ENCODE results near the gene BPIFB2. TPM values are rescaled to one million over a fixed set of nuclear protein-coding genes. Genes with fewer than 3 reads are reported as not detected.

The BPIFB2 gene
- polyA plus RNA-seq, 1 of the 3 experiments (the other 2 are of a cell fraction) = not detected

GRCh38 chr20:33002087-33002808 lies 5.3 kb upstream of the BPIFB2 start:
- ChIA-PET POLR2A (no interaction called here), CTCF (no interaction called here)
- Histone ChIP-seq H4K20me1 (ENCODE audit: insufficient read depth) (no peaks in the 10 kb centered on the region), H3K9me3 (no peaks in the 10 kb centered on the region), H3K36me3 (replicated peaks in 1 of 2; ENCODE audit: control insufficient read depth in 1 of 2, insufficient read depth in 2 of 2, low read length in 1 of 2) (no peaks in the 10 kb centered on the region), H3K9me2 (no peaks in the 10 kb centered on the region), H3K9ac (no peak overlapping the region), H3K4me1 (ENCODE audit: control insufficient read depth in 1 of 2, insufficient read depth in 2 of 2, low read depth in 1 of 2, low read length in 1 of 2) (no peaks in the 10 kb centered on the region), H3K27ac (ENCODE audit: low read depth in 2 of 2, low read length in 1 of 2) (no peak overlapping the region), H2AFZ (ENCODE audit: low read depth) (no peak overlapping the region), H3F3A (replicated peaks; ENCODE audit: insufficient read depth) (no peaks in the 10 kb centered on the region), H3K79me2 (ENCODE audit: insufficient read depth) (no peaks in the 10 kb centered on the region), H3K27me3 (ENCODE audit: insufficient read depth) (peaks cover 6% of the 10 kb centered on the region; the same call in 1 of the 2 replicates), H3K4me3 (ENCODE audit: low read depth in 2 of 2, low read length in 1 of 2) (no peak overlapping the region), H3K4me2 (no peak overlapping the region)
- WGBS (ENCODE audit: low lambda C conversion rate) = 20% methylated on average over 3 of the region's 7 CpGs
- TF ChIP-seq SMC3 (IDR thresholded peaks at IDR 0.05; ENCODE audit: low read depth, low read length) (no peak), FOXM1 (IDR thresholded peaks at IDR 0.05; ENCODE audit: low read depth) (no peak), USF2 (IDR thresholded peaks at IDR 0.05; ENCODE audit: borderline replicate concordance, low read depth, low read length) (no peak), ELF1 (IDR thresholded peaks at IDR 0.05) (no peak), SIN3A (IDR thresholded peaks at IDR 0.05; ENCODE audit: borderline replicate concordance, low read depth, low read length) (no peak), MEF2A (IDR thresholded peaks at IDR 0.05; ENCODE audit: borderline replicate concordance, low read depth) (no peak), USF1 (IDR thresholded peaks at IDR 0.05; ENCODE audit: borderline replicate concordance, low read depth) (no peak)
- TF ChIP-seq, protein P1, sequence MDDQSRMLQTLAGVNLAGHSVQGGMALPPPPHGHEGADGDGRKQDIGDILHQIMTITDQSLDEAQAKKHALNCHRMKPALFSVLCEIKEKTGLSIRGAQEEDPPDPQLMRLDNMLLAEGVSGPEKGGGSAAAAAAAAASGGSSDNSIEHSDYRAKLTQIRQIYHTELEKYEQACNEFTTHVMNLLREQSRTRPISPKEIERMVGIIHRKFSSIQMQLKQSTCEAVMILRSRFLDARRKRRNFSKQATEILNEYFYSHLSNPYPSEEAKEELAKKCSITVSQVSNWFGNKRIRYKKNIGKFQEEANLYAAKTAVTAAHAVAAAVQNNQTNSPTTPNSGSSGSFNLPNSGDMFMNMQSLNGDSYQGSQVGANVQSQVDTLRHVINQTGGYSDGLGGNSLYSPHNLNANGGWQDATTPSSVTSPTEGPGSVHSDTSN (IDR thresholded peaks at IDR 0.05) = no peak
- DNase-seq = no peak

GRCh38 chr20:33004141-33004751 lies 3.3 kb upstream of the BPIFB2 start, which contains the start of gene SUN5:
TSS of gene SUN5 (minus strand) at chr20:33004433. CDS start at chr20:33004340, 93 bp downstream.
- Histone ChIP-seq H3K4me3 (ENCODE audit: low read depth in 2 of 2, low read length in 1 of 2) (no peak within 1 kb of the TSS), H3F3A (replicated peaks; ENCODE audit: insufficient read depth) (no peaks in the 10 kb centered on the region), H3K27me3 (ENCODE audit: insufficient read depth) (peaks cover 8% of the 10 kb centered on the region; the same call in 1 of the 2 replicates), H2AFZ (ENCODE audit: low read depth) (no peak within 1 kb of the TSS), H3K27ac (ENCODE audit: low read depth in 2 of 2, low read length in 1 of 2) (no peak within 1 kb of the TSS), H3K9me3 (no peaks in the 10 kb centered on the region), H3K9me2 (no peaks in the 10 kb centered on the region), H3K9ac (no peak within 1 kb of the TSS), H4K20me1 (ENCODE audit: insufficient read depth) (no peaks in the 10 kb centered on the region), H3K4me1 (ENCODE audit: control insufficient read depth in 1 of 2, insufficient read depth in 2 of 2, low read depth in 1 of 2, low read length in 1 of 2) (no peaks in the 10 kb centered on the region), H3K36me3 (replicated peaks in 1 of 2; ENCODE audit: control insufficient read depth in 1 of 2, insufficient read depth in 2 of 2, low read length in 1 of 2) (no peaks in the 10 kb centered on the region), H3K4me2 (no peak within 1 kb of the TSS), H3K79me2 (ENCODE audit: insufficient read depth) (no peaks in the 10 kb centered on the region)
- TF ChIP-seq ZBTB33 (IDR thresholded peaks at IDR 0.05; ENCODE audit: borderline replicate concordance, low read depth) = no peak
- no peak for TF ChIP-seq RCOR1 (IDR thresholded peaks at IDR 0.05; ENCODE audit: low read length)
- TF ChIP-seq TCF12 (IDR thresholded peaks at IDR 0.05) = no peak
- TF ChIP-seq, protein P2, sequence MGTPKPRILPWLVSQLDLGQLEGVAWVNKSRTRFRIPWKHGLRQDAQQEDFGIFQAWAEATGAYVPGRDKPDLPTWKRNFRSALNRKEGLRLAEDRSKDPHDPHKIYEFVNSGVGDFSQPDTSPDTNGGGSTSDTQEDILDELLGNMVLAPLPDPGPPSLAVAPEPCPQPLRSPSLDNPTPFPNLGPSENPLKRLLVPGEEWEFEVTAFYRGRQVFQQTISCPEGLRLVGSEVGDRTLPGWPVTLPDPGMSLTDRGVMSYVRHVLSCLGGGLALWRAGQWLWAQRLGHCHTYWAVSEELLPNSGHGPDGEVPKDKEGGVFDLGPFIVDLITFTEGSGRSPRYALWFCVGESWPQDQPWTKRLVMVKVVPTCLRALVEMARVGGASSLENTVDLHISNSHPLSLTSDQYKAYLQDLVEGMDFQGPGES (IDR thresholded peaks at IDR 0.05; ENCODE audit: low read depth, low read length) = no peak
- TF ChIP-seq NFIC (IDR thresholded peaks at IDR 0.05; ENCODE audit: borderline replicate concordance) = no peak
- TF ChIP-seq EZH2phosphoT487 (IDR thresholded peaks at IDR 0.05; ENCODE audit: borderline replicate concordance, low read depth) = no peak
- no peak for TF ChIP-seq FOXM1 (IDR thresholded peaks at IDR 0.05; ENCODE audit: low read depth)
- TF ChIP-seq NRF1 (IDR thresholded peaks at IDR 0.05; ENCODE audit: low read depth, low read length) = no peak
- TF ChIP-seq CHD2 (IDR thresholded peaks at IDR 0.05; ENCODE audit: low read length, partially characterized antibody) = no peak
- no peak for DNase-seq
- ChIA-PET CTCF (interaction anchor here (0.9 to 1.3 kb wide), 5 partner anchors 10 to 103 kb away, joined by 3 read pairs; no protein-coding TSS in a partner anchor), POLR2A (no interaction called here)
- 0% methylated on average over 5 of the region's 6 CpGs for whole genome bisulfite sequencing (ENCODE audit: low lambda C conversion rate)

All from SK-N-SH (cell line).